NOMO-1 treated with DMSO at 0.1 percent for 48 hours (cell line): Measurements from ENCODE around the gene ZNF814.
A peak's percentile ranks its signal among the peaks of the same experiment; 100 is the strongest.
"Not testable (repeated sequence)": the region's sequence is repeated elsewhere in the genome, so short reads cannot be mapped to it uniquely, and the experiment has no call there.

Source experiments
- DNase-seq: peaks from one replicate; lab custom pipeline; 2025; ENCODE audit not compliant: unreplicated experiment; lab: John Stamatoyannopoulos, UW

ZNF814 gene

GRCh38 chr19:57862351-57862750 is 26.5 kb downstream of the ZNF814 start:
- DNase-seq = not testable (repeated sequence)

- DNase-seq = not testable (repeated sequence)
Observed at GRCh38 chr19:57854117-57854516, 34.7 kb downstream of the ZNF814 start.

GRCh38 chr19:57851812-57852603 is 36.8 kb downstream of the ZNF814 start:
- DNase-seq = not testable (repeated sequence)

GRCh38 chr19:57850553-57851017 is 38.3 kb downstream of the ZNF814 start:
- DNase-seq = peak; percentile 32

GRCh38 chr19:57849666-57850473 is 39.0 kb downstream of the ZNF814 start, which contains the start of gene ZNF587:
Gene ZNF587 (plus strand): TSS chr19:57849859. CDS start chr19:57850039, 180 bp downstream.
- DNase-seq = peak; percentile 83

GRCh38 chr19:57849162-57849665 is 39.6 kb downstream of the ZNF814 start:
- not testable (repeated sequence) for DNase-seq

- DNase-seq = peak; percentile 9
Observed at GRCh38 chr19:57847164-57847563, 41.7 kb downstream of the ZNF814 start.

GRCh38 chr19:57841122-57841763 is 47.6 kb downstream of the ZNF814 start:
- no peak for DNase-seq

GRCh38 chr19:57838622-57839191 is 50.1 kb downstream of the ZNF814 start:
- DNase-seq = not testable (repeated sequence)

- DNase-seq = not testable (repeated sequence)
Observed at GRCh38 chr19:57836991-57837390, 51.8 kb downstream of the ZNF814 start.

GRCh38 chr19:57830071-57830602 is 58.7 kb downstream of the ZNF814 start, which contains the start of gene ZNF587B:
Gene ZNF587B (plus strand): TSS chr19:57830299. CDS start chr19:57830529, 230 bp downstream.
- DNase-seq = no peak

GRCh38 chr19:57829316-57829715 is 59.5 kb downstream of the ZNF814 start:
- no peak for DNase-seq

- no peak for DNase-seq
Observed at GRCh38 chr19:57825511-57825910, 63.3 kb downstream of the ZNF814 start.

- DNase-seq = not testable (repeated sequence)
Observed at GRCh38 chr19:57823608-57824007, 65.2 kb downstream of the ZNF814 start.

- not testable (repeated sequence) for DNase-seq
Observed at GRCh38 chr19:57823155-57823554, 65.7 kb downstream of the ZNF814 start.

- not testable (repeated sequence) for DNase-seq
Observed at GRCh38 chr19:57821501-57821900, 67.3 kb downstream of the ZNF814 start.

- DNase-seq = not testable (repeated sequence)
Observed at GRCh38 chr19:57821095-57821494, 67.7 kb downstream of the ZNF814 start.

GRCh38 chr19:57820599-57820998 is 68.2 kb downstream of the ZNF814 start:
- DNase-seq = no peak

- peak; percentile 91 for DNase-seq
Observed at GRCh38 chr19:57819475-57820148, 69.2 kb downstream of the ZNF814 start.

- DNase-seq = no peak
Observed at GRCh38 chr19:57818378-57818777, 70.5 kb downstream of the ZNF814 start.
